HG02623 (cell line): ENCODE results near the gene ANP32A.
"Not testable (repeated sequence)": the region's sequence is repeated elsewhere in the genome, so short reads cannot be mapped to it uniquely, and the experiment has no call there.

Experiments used
- ATAC-seq: cut with Tn5 transposase; IDR thresholded peaks from one replicate; pipeline ENCODE4 v1.9.1; 2021; ENCODE audit warnings: moderate library complexity; ENCODE audit not compliant: unreplicated experiment

Gene ANP32A

DNA sequence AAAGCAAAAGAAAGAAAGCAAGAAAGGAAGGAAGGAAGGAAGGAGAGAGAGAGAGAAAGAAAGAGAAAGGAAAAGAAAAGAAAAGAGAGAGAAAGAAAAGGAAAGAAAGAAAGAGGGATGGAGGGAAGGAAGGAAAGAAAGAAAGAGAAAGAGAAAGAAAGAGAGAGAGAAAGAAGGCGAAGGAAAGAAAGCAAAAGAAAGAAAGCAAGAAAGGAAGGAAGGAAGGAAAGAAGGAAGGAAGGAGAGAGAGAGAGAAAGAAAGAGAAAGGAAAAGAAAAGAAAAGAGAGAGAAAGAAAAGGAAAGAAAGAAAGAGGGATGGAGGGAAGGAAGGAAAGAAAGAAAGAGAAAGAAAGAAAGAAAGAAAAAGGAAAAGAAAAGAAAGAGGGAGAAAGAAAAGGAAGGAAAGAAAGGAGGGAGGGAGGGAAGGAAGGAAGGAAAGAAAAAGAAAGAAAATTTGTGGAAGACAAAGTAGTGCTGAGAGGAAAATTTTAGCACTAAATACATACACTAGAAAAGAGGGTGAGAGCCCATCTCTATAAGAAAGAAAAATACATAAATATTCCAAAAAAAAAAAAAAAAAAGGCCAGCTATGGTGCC, 60.6 kb downstream of the ANP32A start:
- not testable (repeated sequence) for ATAC-seq

DNA sequence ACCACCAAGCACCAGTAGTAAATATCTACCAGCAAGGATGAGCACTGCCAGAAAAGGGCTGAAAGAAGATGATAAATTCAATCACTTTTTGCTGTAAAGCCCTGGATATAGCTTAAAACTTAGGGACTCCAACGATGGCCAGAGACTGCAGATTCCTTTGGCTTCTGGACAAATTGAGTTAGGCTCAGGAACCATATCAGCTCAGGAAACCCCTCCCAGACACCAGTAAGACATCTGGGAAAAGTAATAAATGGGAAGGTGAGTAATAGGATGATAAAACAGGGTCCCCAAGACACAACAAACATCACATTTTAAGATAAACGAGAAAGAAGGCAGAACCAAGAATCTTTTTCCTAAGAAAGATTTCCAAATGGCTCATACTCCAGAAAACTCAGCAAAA, 65.0 kb downstream of the ANP32A start:
- ATAC-seq, result no peak

DNA sequence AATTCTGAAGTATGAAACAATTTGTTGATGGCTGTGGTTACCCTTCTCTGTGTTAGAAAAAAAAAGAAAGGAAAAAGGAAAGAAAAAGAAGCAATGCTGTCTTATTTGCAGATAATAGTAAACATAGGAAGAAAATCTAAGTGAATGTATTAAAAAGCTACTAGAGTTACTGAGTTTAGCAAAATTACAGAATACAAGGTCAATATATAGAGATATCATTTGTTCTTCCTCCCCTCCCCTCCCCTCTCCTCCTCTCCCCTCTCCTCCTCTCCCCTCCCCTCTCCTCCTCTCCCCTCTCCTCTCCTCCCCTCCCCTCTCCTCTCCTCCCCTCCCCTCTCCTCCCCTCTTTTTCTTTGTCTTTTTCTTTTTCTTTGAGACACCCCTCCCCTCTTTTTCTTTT, 69.1 kb downstream of the ANP32A start:
- ATAC-seq, result no peak

DNA sequence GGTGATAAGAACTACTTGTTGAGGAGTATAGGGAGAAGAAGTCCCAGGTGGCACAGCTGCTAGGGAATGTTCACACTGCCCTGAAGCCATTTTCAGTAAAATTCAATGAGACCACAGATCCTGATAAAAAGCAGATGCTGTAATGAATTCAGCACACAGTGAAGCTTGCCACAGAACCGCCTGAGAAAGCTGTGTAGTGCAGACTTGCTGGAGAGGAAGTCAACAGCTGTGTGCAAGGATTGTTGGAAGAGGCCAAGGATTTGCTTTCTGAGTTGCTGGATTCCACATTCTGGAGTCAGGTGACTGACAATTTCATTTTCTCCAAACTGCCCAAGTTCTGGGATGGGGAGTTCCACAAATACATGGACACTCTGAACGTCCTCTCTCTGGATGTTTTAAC, 70.9 kb downstream of the ANP32A start:
- no peak for ATAC-seq

DNA sequence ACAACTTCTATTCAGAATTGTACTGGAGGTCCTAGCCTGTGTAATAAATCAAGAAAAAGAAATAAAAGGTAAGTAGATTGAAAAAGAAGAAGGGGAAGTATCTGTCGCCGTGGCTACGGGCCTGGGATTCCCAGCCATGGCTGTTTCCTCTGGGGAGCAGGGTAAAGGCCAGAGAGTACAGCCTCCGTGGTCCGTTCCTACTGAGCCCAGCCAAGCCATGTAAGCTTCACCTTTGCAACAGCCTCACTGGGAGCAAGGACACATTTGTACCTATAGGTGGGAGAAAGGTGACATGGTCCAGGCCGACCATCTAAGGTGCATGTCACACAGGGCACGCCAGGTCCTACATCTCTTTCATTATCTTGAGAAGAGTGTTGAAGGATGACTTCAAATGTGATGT, 71.3 kb downstream of the ANP32A start:
- no peak for ATAC-seq

DNA sequence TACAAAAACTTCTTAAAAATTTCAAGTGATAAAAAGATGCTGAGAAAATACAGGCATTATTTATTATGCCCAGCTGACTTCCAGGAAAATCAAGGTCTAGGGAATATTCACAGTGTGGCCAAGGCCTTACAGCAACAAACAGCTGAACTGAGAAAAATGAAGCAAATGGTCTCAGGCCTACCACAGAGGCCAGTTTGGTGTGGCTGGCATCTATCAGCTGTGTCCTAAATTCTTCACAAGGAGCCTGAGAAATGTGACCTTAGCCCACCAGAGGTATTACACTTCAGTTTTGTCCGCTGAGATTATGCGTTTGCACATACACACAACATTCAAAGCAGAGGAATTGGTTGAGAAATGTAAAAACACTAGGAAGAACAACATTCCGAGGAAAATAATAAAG, 77.4 kb downstream of the ANP32A start:
- ATAC-seq, result no peak

DNA sequence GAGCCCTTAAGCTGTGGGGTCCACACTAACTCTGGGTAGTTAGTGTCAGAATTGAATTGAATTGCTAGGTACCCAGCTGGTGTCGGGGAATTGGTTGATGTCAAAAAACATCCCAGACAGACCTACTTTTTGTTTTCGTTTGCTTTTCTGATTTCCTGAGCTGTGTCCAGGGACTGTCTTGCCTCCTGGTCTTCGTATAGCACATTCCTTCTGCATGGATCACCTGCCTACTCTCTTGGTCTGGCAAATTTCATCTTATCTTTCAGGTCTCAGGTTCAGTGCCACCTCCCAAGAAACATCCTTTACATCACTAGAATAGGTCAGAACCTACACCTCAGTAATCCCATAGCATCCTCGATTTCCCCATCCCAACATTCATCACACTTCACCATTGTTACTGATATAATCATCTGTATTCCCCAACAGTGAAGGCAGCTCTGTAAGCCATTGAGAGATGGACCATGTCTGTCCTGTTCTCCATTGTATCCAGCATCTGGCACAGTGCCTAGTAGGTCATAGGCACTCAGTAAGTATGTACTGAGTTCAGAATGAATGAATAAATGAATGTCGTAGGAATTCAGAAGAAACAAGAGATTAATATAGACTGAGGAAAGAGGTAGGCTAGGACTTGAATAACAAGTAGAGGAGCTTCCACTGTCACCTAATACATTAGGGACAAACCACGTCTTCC, 81.2 kb downstream of the ANP32A start:
- no peak for ATAC-seq

DNA sequence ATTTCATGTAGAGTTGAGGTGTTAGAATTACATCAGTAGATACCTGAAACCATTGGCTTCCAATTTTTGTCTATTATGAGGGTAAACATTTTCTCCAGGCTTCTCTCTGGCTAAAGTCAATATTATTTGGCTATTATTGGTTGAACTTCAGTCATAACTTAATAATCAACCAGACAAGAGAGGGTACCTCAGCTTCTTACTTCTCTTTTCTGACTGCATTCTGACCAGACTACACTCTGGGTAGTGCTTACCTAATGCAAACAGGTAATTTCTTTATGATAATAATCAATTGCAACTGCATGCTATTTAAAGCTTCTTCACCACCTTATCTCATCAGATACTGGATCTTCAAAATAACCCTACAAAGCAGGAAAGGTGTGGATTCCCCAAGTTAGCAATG, 85.1 kb downstream of the ANP32A start:
- no peak for ATAC-seq

DNA sequence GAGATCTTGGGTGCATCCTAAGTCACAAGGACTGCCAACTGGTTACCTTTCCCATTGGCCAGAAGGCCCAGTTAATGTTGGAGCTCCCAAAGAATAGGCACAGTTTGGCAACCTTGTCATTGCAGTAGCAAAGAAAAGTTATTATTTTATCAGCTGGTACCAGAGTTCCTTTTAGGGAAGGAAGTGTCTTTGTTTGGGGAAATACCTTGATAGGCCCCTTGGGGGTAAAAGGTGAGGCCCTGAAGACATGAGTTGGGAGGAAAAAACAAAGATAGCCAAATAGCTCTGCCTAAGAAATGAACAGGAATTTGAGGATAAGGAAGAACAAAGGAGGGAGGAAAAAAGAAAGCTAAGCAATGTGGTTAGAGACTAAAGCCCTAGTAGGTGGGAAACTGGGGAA, 85.8 kb downstream of the ANP32A start:
- ATAC-seq, result no peak

DNA sequence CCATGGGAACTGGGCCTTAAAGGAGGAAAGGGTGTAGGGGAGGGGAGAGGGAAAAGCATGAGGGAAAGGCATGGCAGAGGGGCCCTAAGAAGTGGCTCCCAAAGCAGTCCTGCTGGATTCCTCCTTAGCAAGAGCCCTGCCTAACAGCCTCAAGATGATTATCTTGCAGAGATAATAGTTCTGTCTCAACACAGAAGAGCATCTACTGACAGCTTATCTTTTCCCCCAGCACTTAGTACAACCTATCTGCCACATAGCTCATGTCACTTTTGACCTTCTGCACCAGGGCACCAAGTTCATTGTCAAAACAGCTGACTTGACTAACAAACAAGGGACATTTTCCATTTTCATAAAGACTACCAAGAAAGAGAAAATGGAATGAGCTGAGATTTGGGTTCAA, 86.3 kb downstream of the ANP32A start:
- no peak for ATAC-seq

DNA sequence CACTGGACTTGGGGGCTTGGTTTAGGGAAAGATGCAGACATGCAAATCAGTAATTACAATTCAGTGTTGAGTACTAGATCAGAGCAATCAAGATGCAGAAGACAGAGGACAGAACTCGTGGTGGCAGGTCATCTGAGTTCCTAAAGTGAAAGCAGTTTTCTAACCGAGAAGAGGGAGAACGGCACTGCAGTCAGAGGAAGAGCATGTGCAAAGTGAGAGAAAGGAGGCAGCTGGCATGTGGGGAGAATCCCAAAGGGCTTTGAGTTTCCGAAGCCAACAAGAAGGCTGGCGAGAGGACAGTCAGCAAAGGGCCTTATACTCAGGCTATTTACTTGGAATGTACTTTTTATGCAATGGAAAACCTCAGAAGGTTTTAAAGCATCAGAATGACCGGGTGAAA, 87.0 kb downstream of the ANP32A start:
- no peak for ATAC-seq

DNA sequence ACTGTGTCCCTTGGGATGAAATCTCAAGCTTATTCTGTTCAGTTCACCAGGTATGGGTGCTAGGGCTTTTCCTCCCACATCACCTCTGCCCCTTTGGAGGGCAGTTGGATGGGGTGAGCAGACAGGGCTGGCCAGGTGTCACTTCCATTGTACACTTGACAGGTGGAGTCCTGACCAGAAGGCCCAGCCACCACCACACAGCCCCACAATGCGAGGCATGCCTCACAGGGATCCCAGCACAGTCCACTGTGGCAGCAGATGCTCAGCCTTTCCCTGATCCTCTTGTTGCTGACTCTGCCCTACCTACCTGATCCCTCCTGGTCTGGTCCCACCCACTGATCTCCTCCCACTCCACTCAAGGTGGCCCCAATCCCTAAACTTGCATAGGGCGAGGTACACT, 88.2 kb downstream of the ANP32A start:
- ATAC-seq, result no peak

DNA sequence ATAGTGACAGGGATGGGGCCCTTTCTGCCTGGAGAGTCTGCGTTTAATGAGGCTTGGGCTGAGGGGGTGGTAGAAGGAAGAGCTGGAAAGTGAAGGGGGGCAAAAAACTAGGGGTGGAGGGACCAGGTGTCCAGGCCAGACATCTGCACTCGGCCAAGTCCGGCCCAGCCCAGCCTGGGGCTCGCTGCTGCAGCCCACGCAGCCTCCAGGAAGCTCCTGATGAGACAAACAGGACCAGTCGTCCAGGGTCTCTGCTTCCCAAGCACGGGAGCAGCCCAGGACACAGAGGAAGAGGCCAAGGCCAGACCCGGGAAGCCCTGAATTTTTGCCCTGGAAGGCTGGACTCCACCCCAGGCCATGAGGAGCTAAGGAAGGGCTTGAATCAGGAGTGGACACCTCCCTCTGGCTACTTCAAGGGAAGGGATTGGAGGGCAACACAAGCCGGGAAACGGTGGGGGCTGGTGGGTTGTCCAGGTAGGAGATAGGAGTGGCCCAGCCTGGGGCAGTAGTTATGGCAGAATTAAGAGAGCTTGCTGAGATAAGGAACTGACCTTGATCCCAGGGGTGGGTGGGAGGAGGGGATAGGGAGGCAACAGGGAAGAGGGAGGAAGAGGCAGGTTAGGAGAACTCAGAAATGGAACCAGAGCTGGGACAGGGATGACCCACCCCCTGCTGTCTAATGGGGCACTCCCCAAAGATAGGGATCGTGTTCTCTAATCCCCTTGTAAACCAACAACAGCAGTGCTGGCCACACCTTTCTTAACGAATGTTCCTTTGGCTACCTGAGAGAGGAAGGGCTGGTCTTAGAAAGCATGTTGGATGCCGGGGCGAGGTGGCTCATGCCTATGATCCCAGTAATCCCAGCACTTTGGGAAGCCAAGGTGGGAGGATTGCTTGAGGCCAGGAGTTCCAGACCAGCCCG, 89.5 kb downstream of the ANP32A start:
- ATAC-seq, result no peak

DNA sequence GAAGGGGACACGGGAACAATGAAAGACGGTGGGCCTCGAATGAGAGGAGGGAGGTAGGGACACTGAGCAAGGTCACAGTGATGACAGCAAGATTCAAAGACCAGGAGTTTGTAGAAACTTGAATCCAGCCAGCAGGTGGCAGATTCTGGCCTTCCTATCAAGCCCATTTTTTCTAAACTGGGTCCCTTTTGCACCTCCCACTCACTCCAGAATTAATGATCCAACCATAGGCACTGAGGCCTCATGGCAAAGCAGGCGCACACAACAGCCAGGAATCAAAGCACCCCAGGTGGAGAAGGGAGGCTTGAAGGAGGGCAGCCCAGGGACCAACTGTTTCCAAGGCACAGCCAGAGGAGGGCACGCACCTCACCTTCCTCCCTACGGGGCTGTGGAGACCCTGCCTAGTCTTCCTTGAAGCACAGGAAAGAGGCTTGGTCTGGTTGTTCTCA, 90.2 kb downstream of the ANP32A start:
- no peak for ATAC-seq

DNA sequence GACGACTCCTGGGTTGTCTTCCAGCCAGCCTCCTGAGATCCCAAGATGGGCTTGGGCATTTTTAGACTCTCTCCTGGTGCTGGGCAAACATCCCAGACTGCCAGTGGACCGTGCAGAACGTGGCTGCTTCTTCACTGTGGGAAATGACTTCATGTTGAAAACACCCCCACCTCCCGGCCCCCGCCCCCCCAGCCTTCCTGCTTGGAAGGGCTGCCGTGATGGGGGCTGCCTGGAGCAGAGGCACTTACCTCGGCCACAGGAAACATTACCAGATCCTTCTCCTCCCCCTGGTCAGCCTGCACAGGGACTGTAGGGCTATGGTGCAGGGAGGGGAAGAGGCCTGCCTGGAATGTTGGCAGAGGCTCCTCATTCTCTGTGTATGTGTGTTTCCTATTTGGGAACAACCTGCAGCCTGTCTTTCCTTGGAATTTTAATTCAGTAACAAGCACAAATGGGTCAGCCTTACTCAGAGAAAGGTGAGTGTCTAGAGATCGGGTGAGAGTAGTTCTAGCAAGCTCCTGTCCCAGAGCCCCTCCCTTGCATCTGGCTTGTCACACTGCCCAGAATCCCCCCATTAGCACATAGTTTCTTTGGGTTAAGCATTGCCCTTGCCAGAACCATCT, 90.8 kb downstream of the ANP32A start:
- ATAC-seq, result no peak
